Neural progenitor cell (in vitro differentiated cells): ENCODE results near the gene CRIM1.

Source experiments
- CTCF ChIP-seq: fragments of 200-600 bp; sonication (generic); IDR thresholded peaks from 2 replicates; pipeline ENCODE4 v1.5.1; 2017; ENCODE audit warnings: antibody characterized with exemption, mild to moderate bottlenecking
- EZH2 ChIP-seq: fragments of 200-600 bp; sonication (generic); IDR thresholded peaks from 2 replicates; pipeline ENCODE4 v1.6.1; 2017; ENCODE audit warnings: antibody characterized with exemption, mild to moderate bottlenecking, moderate library complexity
- EZH2phosphoT487 ChIP-seq: fragments of 200-600 bp; sonication (generic); IDR thresholded peaks from 2 replicates; pipeline ENCODE4 v1.6.1; 2017; ENCODE audit warnings: antibody characterized with exemption

- TF ChIP-seq CTCF (no peak), EZH2phosphoT487 (no peak), EZH2 (no peak)
Measured at GRCh38 chr2:36451512-36451911, 95.9 kb downstream of the CRIM1 start.
